GM13977 (cell line): ENCODE measurements around the gene S100P.

Experiments
- DNase-seq: peaks from one replicate; pipeline ENCODE4 v3.0.0; 2012; ENCODE audit warnings: low spot score
- CTCF ChIP-seq: IDR thresholded peaks from 2 replicates; pipeline ENCODE4 v1.5.1; 2012; ENCODE audit warnings: mild to moderate bottlenecking, control low read depth; ENCODE audit not compliant: insufficient read depth; ENCODE audit errors: extremely low read depth, missing control alignments
- in situ Hi-C: fragments of 300-500 bp; cut with MboI; formaldehyde crosslinking; loops from one replicate; pipeline ENCODE4 v1.12.0; 2022; ENCODE audit warnings: low sequenced_read_pairs, low pct_unique_long_range_greater_than_20kb, mixed read lengths, inconsistent platforms; ENCODE audit not compliant: unreplicated experiment

The S100P gene

GRCh38 chr4:6730603-6731317, 37.1 kb downstream of the S100P start:
- in situ Hi-C loops = no loop called here
- no peak for TF ChIP-seq CTCF
- no peak for DNase-seq

GRCh38 chr4:6731318-6731675, 37.6 kb downstream of the S100P start:
- TF ChIP-seq CTCF = no peak
- in situ Hi-C loops = no loop called here
- no peak for DNase-seq

- in situ Hi-C loops = no loop called here
- DNase-seq = no peak
- no peak for TF ChIP-seq CTCF
Measured at GRCh38 chr4:6731780-6732179, 38.1 kb downstream of the S100P start.

- in situ Hi-C loops = no loop called here
- TF ChIP-seq CTCF = no peak
- no peak for DNase-seq
Measured at GRCh38 chr4:6732441-6733357, 39.0 kb downstream of the S100P start.

GRCh38 chr4:6733358-6734164, 39.9 kb downstream of the S100P start:
- no peak for TF ChIP-seq CTCF
- in situ Hi-C loops = no loop called here
- DNase-seq = no peak

- in situ Hi-C loops = no loop called here
- TF ChIP-seq CTCF = no peak
- DNase-seq = no peak
Measured at GRCh38 chr4:6734165-6734786, 40.6 kb downstream of the S100P start.
